ENCODE measurements around the gene KIF16B.

- TF ChIP-seq, protein P1, sequence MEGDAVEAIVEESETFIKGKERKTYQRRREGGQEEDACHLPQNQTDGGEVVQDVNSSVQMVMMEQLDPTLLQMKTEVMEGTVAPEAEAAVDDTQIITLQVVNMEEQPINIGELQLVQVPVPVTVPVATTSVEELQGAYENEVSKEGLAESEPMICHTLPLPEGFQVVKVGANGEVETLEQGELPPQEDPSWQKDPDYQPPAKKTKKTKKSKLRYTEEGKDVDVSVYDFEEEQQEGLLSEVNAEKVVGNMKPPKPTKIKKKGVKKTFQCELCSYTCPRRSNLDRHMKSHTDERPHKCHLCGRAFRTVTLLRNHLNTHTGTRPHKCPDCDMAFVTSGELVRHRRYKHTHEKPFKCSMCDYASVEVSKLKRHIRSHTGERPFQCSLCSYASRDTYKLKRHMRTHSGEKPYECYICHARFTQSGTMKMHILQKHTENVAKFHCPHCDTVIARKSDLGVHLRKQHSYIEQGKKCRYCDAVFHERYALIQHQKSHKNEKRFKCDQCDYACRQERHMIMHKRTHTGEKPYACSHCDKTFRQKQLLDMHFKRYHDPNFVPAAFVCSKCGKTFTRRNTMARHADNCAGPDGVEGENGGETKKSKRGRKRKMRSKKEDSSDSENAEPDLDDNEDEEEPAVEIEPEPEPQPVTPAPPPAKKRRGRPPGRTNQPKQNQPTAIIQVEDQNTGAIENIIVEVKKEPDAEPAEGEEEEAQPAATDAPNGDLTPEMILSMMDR (conservative IDR thresholded peaks at IDR 0.05), result no peak
- TF ChIP-seq ZFX (IDR thresholded peaks at IDR 0.05), result no peak
Measured at GRCh38 chr20:16293590-16293989, 279.7 kb downstream of the KIF16B start.

All from C4-2B (cell line).